Measurements from ENCODE around the gene JADE2.

Gene JADE2

GRCh38 chr5:134519989-134520388 is 5.5 kb upstream of the JADE2 start:
- H3K4me3 ChIP-seq (replicated peaks; ENCODE audit: low read depth, low read length): no peak overlapping the region
- no peak for DNase-seq (ENCODE audit: low read depth)
- TF ChIP-seq CTCF (IDR thresholded peaks at IDR 0.05; ENCODE audit: low read length, missing control alignments): no peak

GRCh38 chr5:134521841-134522240 is 3.6 kb upstream of the JADE2 start:
- H3K4me3 ChIP-seq (replicated peaks; ENCODE audit: low read depth, low read length): no peak overlapping the region
- DNase-seq (ENCODE audit: low read depth): no peak
- no peak for TF ChIP-seq CTCF (IDR thresholded peaks at IDR 0.05; ENCODE audit: low read length, missing control alignments)

- TF ChIP-seq CTCF (IDR thresholded peaks at IDR 0.05; ENCODE audit: low read length, missing control alignments): no peak
Observed at GRCh38 chr5:134523543-134524271, 1.8 kb upstream of the JADE2 start.

GRCh38 chr5:134524272-134524825 is 1.1 kb upstream of the JADE2 start:
- H3K4me3 ChIP-seq (replicated peaks; ENCODE audit: low read depth, low read length): peak overlapping the region; percentile 82
- DNase-seq (ENCODE audit: low read depth): peak; percentile 78
- TF ChIP-seq CTCF (IDR thresholded peaks at IDR 0.05; ENCODE audit: low read length, missing control alignments): no peak

More at GRCh38 chr5:134523543-134524271, 1.8 kb upstream of the JADE2 start:
- DNase-seq (ENCODE audit: low read depth): no peak
- peak overlapping the region; percentile 82 for H3K4me3 ChIP-seq (replicated peaks; ENCODE audit: low read depth, low read length)

GRCh38 chr5:134525683-134526482 is 413 bp downstream of the JADE2 start:
- TF ChIP-seq CTCF (IDR thresholded peaks at IDR 0.05; ENCODE audit: low read length, missing control alignments): no peak
- peak overlapping the region; percentile 82 for H3K4me3 ChIP-seq (replicated peaks; ENCODE audit: low read depth, low read length)
- peak; percentile 80 for DNase-seq (ENCODE audit: low read depth)

GRCh38 chr5:134526483-134527155 is 1.1 kb downstream of the JADE2 start:
- peak; percentile 3 for TF ChIP-seq CTCF (IDR thresholded peaks at IDR 0.05; ENCODE audit: low read length, missing control alignments)
- peak overlapping the region; percentile 82 for H3K4me3 ChIP-seq (replicated peaks; ENCODE audit: low read depth, low read length)
- DNase-seq (ENCODE audit: low read depth): no peak
